GM12878 (cell line): ENCODE data around the gene ASB9. TPM values are rescaled to one million over a fixed set of nuclear protein-coding genes. Genes with fewer than 3 reads are reported as not detected.

Source experiments
- ATAC-seq: fragments of 200-7000 bp; cut with Tn5 transposase; 3 replicates; pipeline ENCODE4 v1.9.1; 2020; ENCODE audit warnings: mild to moderate bottlenecking, moderate library complexity
- Bru-seq: library from RNA; stranded (reverse); fragments of 400-500 nt; gene quantifications from one replicate; lab custom pipeline; 2021; lab: Mats Ljungman, UMichigan
- BruChase-seq, 2 experiments: library from RNA; stranded (reverse); fragments of 400-500 nt; gene quantifications; one replicate each; lab custom pipeline; 2021; lab: Mats Ljungman, UMichigan
- BruUV-seq: library from RNA; stranded (reverse); fragments of 400-500 nt; replicated peaks from 2 replicates; lab custom pipeline; 2021; lab: Mats Ljungman, UMichigan
- CTCF ChIA-PET: fragments of 300-600 bp; sonication (Branson Sonifier 250); formaldehyde crosslinking; extraction: SDS; loops from one replicate; lab custom pipeline; 2021; ENCODE audit warnings: inconsistent platforms; lab: Yijun Ruan, JAX
- POLR2A ChIA-PET: fragments of 350-600 bp; formaldehyde crosslinking; extraction: SDS; loops from one replicate; lab custom pipeline; 2021; ENCODE audit warnings: inconsistent platforms; lab: Charles Lee
- RAD21 ChIA-PET: fragments of 300-600 bp; sonication (Branson Sonifier 250); formaldehyde crosslinking; loops from one replicate; lab custom pipeline; 2023; ENCODE audit warnings: antibody characterized with exemption; ENCODE audit not compliant: unreplicated experiment; lab: Charles Lee
- SMC1A ChIA-PET: fragments of 300-600 bp; sonication (Branson Sonifier 250); formaldehyde crosslinking; loops from one replicate; lab custom pipeline; 2023; ENCODE audit not compliant: unreplicated experiment, uncharacterized antibody; lab: Charles Lee
- DNase-seq: peaks from one replicate; pipeline ENCODE4 v3.0.0-alpha.2; 2011; ENCODE audit warnings: low read depth, low spot score
- FAIRE-seq: peaks from 3 replicates; lab custom pipeline; 2011; peaks lifted over from hg19 to GRCh38; lab: Jason Lieb, UNC
- H2AFZ ChIP-seq: 2 replicates; pipeline ENCODE4 v1.6.0; 2011; ENCODE audit warnings: low read depth, low read length, control low read depth; ENCODE audit not compliant: control insufficient read depth
- H3K27ac ChIP-seq: 2 replicates; pipeline ENCODE4 v1.5.1; 2011; ENCODE audit warnings: control low read depth; ENCODE audit not compliant: control insufficient read depth, insufficient read depth
- H3K27me3 ChIP-seq, 2 experiments: replicated peaks in 1 of 2; 2 replicates each; pipeline versions ENCODE4 v1.6.0 to v1.6.1; 2011; ENCODE audit warnings: low read length in 1 of 2; ENCODE audit not compliant: control insufficient read depth in 2 of 2, insufficient read depth in 2 of 2
- H3K36me3 ChIP-seq, 2 experiments: 2 replicates each; pipeline ENCODE4 v1.5.1; 2011; ENCODE audit warnings: low read length in 1 of 2; ENCODE audit not compliant: control insufficient read depth in 2 of 2, insufficient read depth in 2 of 2
- H3K4me1 ChIP-seq: 2 replicates; pipeline ENCODE4 v1.6.1; 2011; ENCODE audit warnings: mild to moderate bottlenecking, low read length, moderate library complexity, mixed read lengths; ENCODE audit not compliant: control insufficient read depth, insufficient read depth
- H3K4me2 ChIP-seq: 2 replicates; pipeline ENCODE4 v1.6.0; 2011; ENCODE audit warnings: control low read depth; ENCODE audit not compliant: control insufficient read depth, insufficient read depth
- H3K4me3 ChIP-seq: fragments of 200-600 bp; sonication (generic); 2 replicates; pipeline ENCODE4 v1.5.1; 2016
- H3K79me2 ChIP-seq: 2 replicates; pipeline ENCODE4 v1.6.0; 2011; ENCODE audit warnings: low read length; ENCODE audit not compliant: control insufficient read depth, insufficient read depth
- H3K9ac ChIP-seq: 2 replicates; pipeline ENCODE4 v1.8.0; 2011; ENCODE audit warnings: low read length, control low read depth, mixed read lengths; ENCODE audit not compliant: control insufficient read depth, insufficient read depth
- H3K9me3 ChIP-seq: replicated peaks from 3 replicates; pipeline ENCODE4 v1.5.1; 2011; ENCODE audit warnings: mild to moderate bottlenecking, low read length; ENCODE audit not compliant: control insufficient read depth, insufficient read depth
- H4K20me1 ChIP-seq: 2 replicates; pipeline ENCODE4 v1.6.0; 2011; ENCODE audit not compliant: control insufficient read depth, insufficient read depth
- BHLHE40 ChIP-seq, 2 experiments: fragments of 450-650 bp in 1 of 2; IDR thresholded peaks; 2 replicates each; pipeline ENCODE4 v1.6.1; 2011 to 2017; ENCODE audit warnings: low read depth in 2 of 2, borderline replicate concordance in 1 of 2, improper control_type of control experiment in 1 of 2, low read length in 1 of 2, mild to moderate bottlenecking in 1 of 2
- CBX5 ChIP-seq: sonication (generic); IDR thresholded peaks from 2 replicates; pipeline ENCODE4 v1.6.1; 2016; ENCODE audit warnings: low read depth, moderate library complexity, mild to moderate bottlenecking, inconsistent platforms
- DPF2 ChIP-seq: fragments of 450-650 bp; IDR thresholded peaks from 2 replicates; pipeline ENCODE4 v1.6.1; 2017; ENCODE audit warnings: mild to moderate bottlenecking
- IKZF1 ChIP-seq: fragments of 450-650 bp; conservative IDR thresholded peaks from 2 replicates; pipeline ENCODE4 v1.6.1; 2017; ENCODE audit warnings: antibody characterized with exemption, mild to moderate bottlenecking
- IKZF2 ChIP-seq, 2 experiments: fragments of 450-650 bp; IDR thresholded peaks; 2 replicates each; pipeline ENCODE4 v1.6.1; 2017; ENCODE audit warnings: mild to moderate bottlenecking in 2 of 2, moderate library complexity in 2 of 2
- MTA2 ChIP-seq: fragments of 450-650 bp; IDR thresholded peaks from 2 replicates; pipeline ENCODE4 v1.6.1; 2016; ENCODE audit warnings: low read depth, mild to moderate bottlenecking, moderate library complexity
- RELA ChIP-seq: fragments of 450-650 bp; IDR thresholded peaks from 2 replicates; pipeline ENCODE4 v1.8.0; 2014; ENCODE audit warnings: borderline replicate concordance; ENCODE audit not compliant: partially characterized antibody
- WGBS: methylation state at CpG from one replicate; pipeline ENCODE4 v1.1.6; 2016; ENCODE audit warnings: low lambda C conversion rate; ENCODE audit not compliant: insufficient replicate concordance, insufficient coverage; ENCODE audit errors: missing lambda C conversion rate; 5-methylcytosine and 5-hydroxymethylcytosine counted together
- in situ Hi-C: fragments of 300-500 bp; cut with MboI; formaldehyde crosslinking; loops from 9 replicates; pipeline ENCODE4 v1.14.3; 2018; ENCODE audit warnings: mixed read lengths
- intact Hi-C: fragments of 100-400 bp; cut with micrococcal nuclease; formaldehyde crosslinking; loops from one replicate; pipeline ENCODE4 v1.14.2; 2022; ENCODE audit not compliant: unreplicated experiment
- long read RNA-seq, 2 experiments: library from polyadenylated mRNA; unstranded; transcript quantifications; one replicate each; pipeline ENCODE4 v2.0.0, GENCODE V29; 2019 to 2020
- polyA minus RNA-seq, 3 experiments: library from RNA; depleted of rRNA, polyadenylated mRNA; stranded (reverse); fragments of >200 nt; gene quantifications; 2 replicates each; pipeline ENCODE4 v1.2.3, GENCODE V29; 2011
- polyA plus RNA-seq, 11 experiments: library from polyadenylated mRNA; depleted of rRNA in 4 of 11; unstranded in 6 of 11; stranded (reverse) in 5 of 11; fragments of >200 nt; fragmentation: Nextera tagmentation in 4 of 11; fragmentation: Illumina TruSeq in 1 of 11; extraction: Ambion mirVana in 4 of 11; extraction: Trizol in 1 of 11; gene quantifications; 1 replicate in 1 of 11; 2 replicates in 10 of 11; pipeline versions ENCODE4 v1.2.1 to v1.2.3, GENCODE V29; 2011 to 2016; ENCODE audit warnings: inconsistent platforms in 2 of 11, missing spikeins in 2 of 11, low read depth in 1 of 11
- total RNA-seq, 4 experiments: library from RNA; depleted of rRNA in 3 of 4; stranded (reverse); fragments of >200 nt in 3 of 4; fragmentation: Illumina TruSeq in 1 of 4; extraction: Trizol in 1 of 4; gene quantifications; 2 replicates each; pipeline versions ENCODE4 v1.2.1 to v1.2.3, GENCODE V29; 2013 to 2021
- TF ChIP-seq, protein P1 (sequence below): fragments of 450-650 bp; IDR thresholded peaks from 2 replicates; pipeline ENCODE4 v1.6.1; 2017; ENCODE audit warnings: low read depth, mild to moderate bottlenecking, moderate library complexity

ASB9 gene, protein sequence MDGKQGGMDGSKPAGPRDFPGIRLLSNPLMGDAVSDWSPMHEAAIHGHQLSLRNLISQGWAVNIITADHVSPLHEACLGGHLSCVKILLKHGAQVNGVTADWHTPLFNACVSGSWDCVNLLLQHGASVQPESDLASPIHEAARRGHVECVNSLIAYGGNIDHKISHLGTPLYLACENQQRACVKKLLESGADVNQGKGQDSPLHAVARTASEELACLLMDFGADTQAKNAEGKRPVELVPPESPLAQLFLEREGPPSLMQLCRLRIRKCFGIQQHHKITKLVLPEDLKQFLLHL
- total RNA-seq (2013; cell fraction: nucleolus; rRNA removed) = 0.69 TPM in 1 of 2 replicates, not detected in the other
- total RNA-seq (2014; rRNA removed) (0.51 and 0.87 TPM in 2 replicates), total RNA-seq (2014; rRNA removed; fragmentation: Illumina TruSeq; extraction: Trizol) (0.41 and 0.45 TPM in 2 replicates), total RNA-seq (2021) (0.31 and 0.35 TPM in 2 replicates), polyA plus RNA-seq (2011; rRNA removed) (3.3 and 3.5 TPM in 2 replicates), polyA plus RNA-seq (2014; fragmentation: Illumina TruSeq; extraction: Trizol) (0.31 and 1.2 TPM in 2 replicates), polyA plus RNA-seq (2014; fragmentation: Nextera tagmentation; extraction: Ambion mirVana) (1 to 10 TPM in 1 of 2 experiments, under 1 TPM in 1; 0.91 to 1.1 TPM), polyA plus RNA-seq (2014; rRNA removed) (0.56 and 0.77 TPM in 2 replicates), polyA plus RNA-seq (2016; fragmentation: Nextera tagmentation; extraction: Ambion mirVana) (1 to 10 TPM; 1.1 to 1.4 TPM), polyA minus RNA-seq (2011; rRNA and poly(A)+ RNA removed) (3.6 and 6.8 TPM in 2 replicates), Bru-seq, nascent RNA (percentile 22 among the genes with signal in this experiment), BruChase-seq, experiment 1, labeled RNA remaining after a 6-hour chase (percentile 20 among the genes with signal in this experiment), BruChase-seq, experiment 2, labeled RNA remaining after a 2-hour chase (percentile 26 among the genes with signal in this experiment)
- not detected for polyA plus RNA-seq (2011; ENCODE audit: low read depth)
- polyA plus RNA-seq (2011; cell fraction: cytosol; rRNA removed) = 3.8 and 3.9 TPM in 2 replicates
- polyA plus RNA-seq (2011; cell fraction: nucleus; rRNA removed) = 2.2 and 2.5 TPM in 2 replicates
- polyA plus RNA-seq (2012) = 0.12 and 0.21 TPM in 2 replicates
- polyA minus RNA-seq (2011; cell fraction: cytosol; rRNA and poly(A)+ RNA removed) = 1.4 TPM in 1 of 2 replicates, not detected in the other
- 1.6 and 1.9 TPM in 2 replicates for polyA minus RNA-seq (2011; cell fraction: nucleus; rRNA and poly(A)+ RNA removed)
- long read RNA-seq, experiment 1, transcript ASB9-203 (7 exons, 1,678 nt) = major isoform, 11 of 24 reads
- long read RNA-seq, experiment 1, transcript ASB9-202 (7 exons, 1,652 nt) = minor isoform, 10 of 24 reads
- long read RNA-seq, experiment 1, partial matches to known transcripts = 0 of 24 reads
- long read RNA-seq, experiment 1, other reads (novel, unspliced or antisense) = 3 of 24 reads
- long read RNA-seq, experiment 2, transcript ASB9-203 (7 exons, 1,678 nt) = major isoform, 46 of 138 reads
- long read RNA-seq, experiment 2, transcript ASB9-205 (7 exons, 1,153 nt) = minor isoform, 6 of 138 reads
- long read RNA-seq, experiment 2, transcript ASB9-209 (8 exons, 1,947 nt) = minor isoform, 9 of 138 reads
- long read RNA-seq, experiment 2, transcript ASB9-202 (7 exons, 1,652 nt) = minor isoform, 36 of 138 reads
- long read RNA-seq, experiment 2, partial matches to known transcripts = 6 of 138 reads
- long read RNA-seq, experiment 2, other reads (novel, unspliced or antisense) = 34 of 138 reads

- peak within 1 kb of the TSS; percentile 61; the same call in 1 of the 2 replicates for H2AFZ ChIP-seq
These were observed at the start of gene ASB9 for GRCh38 chrX:15269618-15270521. Gene ASB9, minus strand, starts transcription at chrX:15270083. Its CDS starts 209 bp downstream, at chrX:15269874.

More at GRCh38 chrX:15269618-15270521, at the start of gene ASB9:
- H3K4me3 ChIP-seq = no peak within 1 kb of the TSS
- H3K27ac ChIP-seq = no peak within 1 kb of the TSS
- no peaks in the 10 kb centered on the region for H3K27me3 ChIP-seq
- intact Hi-C loops (no loop called here), in situ Hi-C loops (no loop called here)
- 24% methylated on average over 15 of the region's 15 CpGs for WGBS
- POLR2A ChIA-PET = no interaction called here
- CTCF ChIA-PET = no interaction called here
- ATAC-seq = peak; percentile 96
- TF ChIP-seq RELA (no peak), IKZF1 (peak; percentile 44), BHLHE40 (IDR thresholded peaks at IDR 0.05; ENCODE audit: borderline replicate concordance in 1 of 2, low read depth in 2 of 2, low read length in 1 of 2) (peak; percentile 30 to 71; a peak in 2 of 4 replicates), MTA2 (0 out of 2 replicates have a peak, but pooled peaks have one; percentile 22), CBX5 (no peak), DPF2 (0 out of 2 replicates have a peak, but pooled peaks have one; percentile 21), IKZF2 (IDR thresholded peaks at IDR 0.05) (peak in 1 of 2 experiments; percentile 14; a peak in 1 of 4 replicates)
- TF ChIP-seq, protein P1, sequence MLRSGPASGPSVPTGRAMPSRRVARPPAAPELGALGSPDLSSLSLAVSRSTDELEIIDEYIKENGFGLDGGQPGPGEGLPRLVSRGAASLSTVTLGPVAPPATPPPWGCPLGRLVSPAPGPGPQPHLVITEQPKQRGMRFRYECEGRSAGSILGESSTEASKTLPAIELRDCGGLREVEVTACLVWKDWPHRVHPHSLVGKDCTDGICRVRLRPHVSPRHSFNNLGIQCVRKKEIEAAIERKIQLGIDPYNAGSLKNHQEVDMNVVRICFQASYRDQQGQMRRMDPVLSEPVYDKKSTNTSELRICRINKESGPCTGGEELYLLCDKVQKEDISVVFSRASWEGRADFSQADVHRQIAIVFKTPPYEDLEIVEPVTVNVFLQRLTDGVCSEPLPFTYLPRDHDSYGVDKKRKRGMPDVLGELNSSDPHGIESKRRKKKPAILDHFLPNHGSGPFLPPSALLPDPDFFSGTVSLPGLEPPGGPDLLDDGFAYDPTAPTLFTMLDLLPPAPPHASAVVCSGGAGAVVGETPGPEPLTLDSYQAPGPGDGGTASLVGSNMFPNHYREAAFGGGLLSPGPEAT = peak; percentile 58
- no peak for FAIRE-seq
- H3K9ac ChIP-seq = no peak within 1 kb of the TSS
- no peaks in the 10 kb centered on the region for H4K20me1 ChIP-seq
- RAD21 ChIA-PET = no interaction called here
- no peaks in the 10 kb centered on the region; the same call in 2 of the 3 replicates for H3K9me3 ChIP-seq
- SMC1A ChIA-PET = no interaction called here
- no peak within 1 kb of the TSS for H3K4me2 ChIP-seq
- BruUV-seq = no TSS peak
- H3K36me3 ChIP-seq = no peaks in the 10 kb centered on the region
- H3K79me2 ChIP-seq = no peaks in the 10 kb centered on the region
- no peak for DNase-seq
- no peaks in the 10 kb centered on the region for H3K4me1 ChIP-seq
